Measurements from ENCODE around the gene TBXAS1.

Gene TBXAS1

DNA sequence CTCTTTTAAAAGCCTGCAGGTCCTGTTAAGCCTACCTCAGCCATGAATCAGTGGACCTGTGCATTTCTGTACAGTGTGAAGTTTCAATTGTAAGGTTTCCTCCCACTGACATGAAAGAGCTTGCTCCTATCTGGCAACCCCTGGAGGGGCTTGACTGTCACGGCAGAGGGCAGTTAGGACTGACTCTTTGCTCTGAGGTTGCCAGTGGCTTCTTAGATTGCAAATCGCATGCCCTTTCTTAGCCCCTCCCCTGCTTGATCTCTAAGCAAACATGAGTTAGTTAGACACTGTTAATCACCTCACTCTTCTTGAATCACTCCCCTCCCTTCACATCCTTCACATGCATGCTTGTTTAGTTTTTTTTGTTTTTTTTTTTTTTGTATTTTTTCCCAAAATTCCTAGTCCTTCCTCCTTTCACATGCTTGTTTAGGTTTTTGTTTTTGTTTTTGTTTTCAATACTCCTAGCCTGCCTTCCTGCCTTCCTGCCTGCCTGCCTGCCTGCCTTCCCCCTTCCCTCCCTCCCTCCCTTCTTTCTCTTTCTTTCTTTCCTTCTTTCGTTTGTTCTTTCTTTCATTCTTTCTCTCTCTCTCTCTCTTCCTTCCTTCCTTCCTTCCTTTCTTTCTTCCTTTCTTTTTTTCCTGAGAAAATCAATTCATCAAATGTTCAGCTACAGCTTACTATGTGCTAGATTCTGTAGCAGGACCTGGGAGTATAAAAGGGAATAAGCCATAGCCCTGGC, 45.2 kb upstream of the TBXAS1 start:
- Histone ChIP-seq H3K36me3 (ENCODE audit: control insufficient read depth in 2 of 2, insufficient read depth in 1 of 2, low read length in 2 of 2) (no peaks in the 10 kb centered on the region), H3K27ac (ENCODE audit: extremely low read depth, low read depth, low read length) (no peak overlapping the region), H3K9me3 (ENCODE audit: control insufficient read depth, insufficient read depth, low read depth, low read length) (no peaks in the 10 kb centered on the region), H3K4me3 (ENCODE audit: low read depth, low read length) (no peak overlapping the region), H3K4me1 (ENCODE audit: control insufficient read depth, insufficient read depth, low read length) (no peaks in the 10 kb centered on the region)
- ChIA-PET CTCF (interaction anchor here (0.7 to 0.8 kb wide), 2 partner anchors 13 to 219 kb away, joined by 3 to 6 read pairs; no protein-coding TSS in a partner anchor), POLR2A (interaction anchor here (1.0 kb wide), 1 partner anchor 137 kb away, joined by 4 read pairs; no protein-coding TSS in a partner anchor)
- TF ChIP-seq, protein P1, sequence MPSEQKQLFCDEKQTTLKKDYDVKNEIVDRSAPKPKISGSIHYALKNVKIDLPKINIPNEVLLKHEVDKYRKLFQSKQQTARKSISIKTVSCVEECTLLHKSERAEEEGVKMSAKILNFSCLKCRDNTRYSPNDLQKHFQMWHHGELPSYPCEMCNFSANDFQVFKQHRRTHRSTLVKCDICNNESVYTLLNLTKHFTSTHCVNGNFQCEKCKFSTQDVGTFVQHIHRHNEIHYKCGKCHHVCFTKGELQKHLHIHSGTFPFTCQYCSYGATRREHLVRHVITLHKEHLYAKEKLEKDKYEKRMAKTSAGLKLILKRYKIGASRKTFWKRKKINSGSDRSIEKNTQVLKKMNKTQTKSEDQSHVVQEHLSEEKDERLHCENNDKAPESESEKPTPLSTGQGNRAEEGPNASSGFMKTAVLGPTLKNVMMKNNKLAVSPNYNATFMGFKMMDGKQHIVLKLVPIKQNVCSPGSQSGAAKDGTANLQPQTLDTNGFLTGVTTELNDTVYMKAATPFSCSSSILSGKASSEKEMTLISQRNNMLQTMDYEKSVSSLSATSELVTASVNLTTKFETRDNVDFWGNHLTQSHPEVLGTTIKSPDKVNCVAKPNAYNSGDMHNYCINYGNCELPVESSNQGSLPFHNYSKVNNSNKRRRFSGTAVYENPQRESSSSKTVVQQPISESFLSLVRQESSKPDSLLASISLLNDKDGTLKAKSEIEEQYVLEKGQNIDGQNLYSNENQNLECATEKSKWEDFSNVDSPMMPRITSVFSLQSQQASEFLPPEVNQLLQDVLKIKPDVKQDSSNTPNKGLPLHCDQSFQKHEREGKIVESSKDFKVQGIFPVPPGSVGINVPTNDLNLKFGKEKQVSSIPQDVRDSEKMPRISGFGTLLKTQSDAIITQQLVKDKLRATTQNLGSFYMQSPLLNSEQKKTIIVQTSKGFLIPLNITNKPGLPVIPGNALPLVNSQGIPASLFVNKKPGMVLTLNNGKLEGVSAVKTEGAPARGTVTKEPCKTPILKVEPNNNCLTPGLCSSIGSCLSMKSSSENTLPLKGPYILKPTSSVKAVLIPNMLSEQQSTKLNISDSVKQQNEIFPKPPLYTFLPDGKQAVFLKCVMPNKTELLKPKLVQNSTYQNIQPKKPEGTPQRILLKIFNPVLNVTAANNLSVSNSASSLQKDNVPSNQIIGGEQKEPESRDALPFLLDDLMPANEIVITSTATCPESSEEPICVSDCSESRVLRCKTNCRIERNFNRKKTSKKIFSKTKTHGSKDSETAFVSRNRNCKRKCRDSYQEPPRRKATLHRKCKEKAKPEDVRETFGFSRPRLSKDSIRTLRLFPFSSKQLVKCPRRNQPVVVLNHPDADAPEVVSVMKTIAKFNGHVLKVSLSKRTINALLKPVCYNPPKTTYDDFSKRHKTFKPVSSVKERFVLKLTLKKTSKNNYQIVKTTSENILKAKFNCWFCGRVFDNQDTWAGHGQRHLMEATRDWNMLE (tag by site-specific recombination; conservative IDR thresholded peaks at IDR 0.05; ENCODE audit: low read depth), result no peak
- no peak for TF ChIP-seq ZNF621 (tag by site-specific recombination; IDR thresholded peaks at IDR 0.05)
- 0 out of 2 replicates have a peak, but pooled peaks have one; percentile 19 for TF ChIP-seq PRDM1 (tag by site-specific recombination; IDR thresholded peaks at IDR 0.05)
- no peak for TF ChIP-seq HOXC10 (CRISPR knock-in tag; IDR thresholded peaks at IDR 0.05)
- no peak for TF ChIP-seq ZNF792 (tag by site-specific recombination; IDR thresholded peaks at IDR 0.05)
- no peak for TF ChIP-seq ZNF785 (tag by site-specific recombination; IDR thresholded peaks at IDR 0.05)
- TF ChIP-seq ZNF362 (tag by site-specific recombination; IDR thresholded peaks at IDR 0.05), result peak; percentile 62; the same call in 1 of the 2 replicates
- no peak for TF ChIP-seq ZNF768 (tag by site-specific recombination; IDR thresholded peaks at IDR 0.05)
- no peak for TF ChIP-seq ZNF571 (tag by site-specific recombination; IDR thresholded peaks at IDR 0.05)
- TF ChIP-seq ZNF112 (tag by site-specific recombination; IDR thresholded peaks at IDR 0.05), result no peak
- no peak for TF ChIP-seq ZNF837 (tag by site-specific recombination; IDR thresholded peaks at IDR 0.05)
- TF ChIP-seq ZNF133 (tag by site-specific recombination; IDR thresholded peaks at IDR 0.05), result no peak
- TF ChIP-seq ZNF670 (tag by site-specific recombination; IDR thresholded peaks at IDR 0.05; ENCODE audit: low read depth), result no peak
- peak; percentile 80 for TF ChIP-seq ZBTB17 (tag by site-specific recombination; IDR thresholded peaks at IDR 0.05)
- TF ChIP-seq SCRT2 (tag by site-specific recombination; IDR thresholded peaks at IDR 0.05), result no peak
- no peak for TF ChIP-seq ZNF580 (tag by site-specific recombination; IDR thresholded peaks at IDR 0.05)
- TF ChIP-seq ZNF501 (tag by site-specific recombination; IDR thresholded peaks at IDR 0.05), result no peak
- no peak for TF ChIP-seq MYNN (tag by site-specific recombination; IDR thresholded peaks at IDR 0.05; ENCODE audit: borderline replicate concordance)
- peak; percentile 57; the same call in 1 of the 2 replicates for TF ChIP-seq WT1 (tag by site-specific recombination; IDR thresholded peaks at IDR 0.05)
- TF ChIP-seq, protein P2, sequence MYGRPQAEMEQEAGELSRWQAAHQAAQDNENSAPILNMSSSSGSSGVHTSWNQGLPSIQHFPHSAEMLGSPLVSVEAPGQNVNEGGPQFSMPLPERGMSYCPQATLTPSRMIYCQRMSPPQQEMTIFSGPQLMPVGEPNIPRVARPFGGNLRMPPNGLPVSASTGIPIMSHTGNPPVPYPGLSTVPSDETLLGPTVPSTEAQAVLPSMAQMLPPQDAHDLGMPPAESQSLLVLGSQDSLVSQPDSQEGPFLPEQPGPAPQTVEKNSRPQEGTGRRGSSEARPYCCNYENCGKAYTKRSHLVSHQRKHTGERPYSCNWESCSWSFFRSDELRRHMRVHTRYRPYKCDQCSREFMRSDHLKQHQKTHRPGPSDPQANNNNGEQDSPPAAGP (tag by site-specific recombination; IDR thresholded peaks at IDR 0.05), result no peak
- no peak for TF ChIP-seq ZNF561 (tag by site-specific recombination; IDR thresholded peaks at IDR 0.05; ENCODE audit: borderline replicate concordance)
- TF ChIP-seq ZBTB20 (tag by site-specific recombination; IDR thresholded peaks at IDR 0.05), result no peak
- TF ChIP-seq ZNF488 (tag by site-specific recombination; IDR thresholded peaks at IDR 0.05), result no peak
- peak; percentile 48 for TF ChIP-seq SP7 (tag by site-specific recombination; IDR thresholded peaks at IDR 0.05)
- TF ChIP-seq ZFP37 (tag by site-specific recombination; IDR thresholded peaks at IDR 0.05), result no peak
